ENCODE data around the gene SOX3.

The SOX3 gene

GRCh38 chrX:140504371-140505324 is at the start of gene SOX3:
SOX3 (minus strand) TSS chrX:140505069; CDS start chrX:140505060, 9 bp downstream.
- intact Hi-C loops (cut with DNase I), result no loop called here
- peak in 2 of 42 donors; percentile 1 to 29 for DNase-seq

DNA sequence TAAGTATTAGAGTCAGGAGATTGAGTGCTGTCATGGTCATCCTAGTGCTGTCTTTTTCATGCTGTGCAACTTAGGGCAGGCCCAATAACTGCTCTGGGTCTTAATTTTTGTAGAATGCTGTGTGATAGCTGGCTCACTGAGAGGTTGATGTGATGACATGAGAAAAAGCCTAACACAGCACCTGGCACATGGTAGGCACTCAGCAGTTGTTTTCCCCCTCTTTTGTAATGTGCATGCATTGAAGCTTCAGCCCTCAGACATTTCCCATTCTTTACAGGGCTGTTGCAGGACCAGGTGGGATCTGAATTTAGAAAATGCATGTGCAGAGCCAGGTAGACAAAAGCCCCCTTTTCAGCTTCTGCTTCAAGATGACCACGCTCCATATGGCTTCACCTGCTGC is 44.1 kb upstream of the SOX3 start:
- intact Hi-C loops (cut with DNase I), result no loop called here
- no peak for DNase-seq

DNA sequence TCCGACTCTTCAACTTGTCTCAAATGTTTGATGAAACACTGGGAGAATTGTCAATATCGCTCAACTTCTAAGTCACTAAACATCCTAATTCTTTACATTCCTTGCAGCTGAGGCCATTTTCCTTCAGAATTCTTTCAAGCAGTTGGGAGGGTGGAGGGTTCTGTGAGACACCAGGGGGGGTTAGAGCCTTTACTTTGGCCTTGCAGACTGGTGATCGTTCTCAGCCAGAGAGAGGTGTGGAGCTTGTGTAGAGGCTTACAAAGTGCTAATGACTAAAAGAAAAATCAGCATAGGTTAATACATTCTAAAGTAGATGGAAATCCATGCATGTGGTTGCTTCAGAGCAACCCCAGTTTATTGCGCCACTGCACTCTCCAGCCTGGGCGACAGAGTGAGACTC is 21.3 kb upstream of the SOX3 start:
- intact Hi-C loops (cut with DNase I), result no loop called here
- DNase-seq, result no peak

GRCh38 chrX:140525448-140525847 is 20.6 kb upstream of the SOX3 start:
- DNase-seq, result no peak
- intact Hi-C loops (cut with DNase I), result no loop called here

DNA sequence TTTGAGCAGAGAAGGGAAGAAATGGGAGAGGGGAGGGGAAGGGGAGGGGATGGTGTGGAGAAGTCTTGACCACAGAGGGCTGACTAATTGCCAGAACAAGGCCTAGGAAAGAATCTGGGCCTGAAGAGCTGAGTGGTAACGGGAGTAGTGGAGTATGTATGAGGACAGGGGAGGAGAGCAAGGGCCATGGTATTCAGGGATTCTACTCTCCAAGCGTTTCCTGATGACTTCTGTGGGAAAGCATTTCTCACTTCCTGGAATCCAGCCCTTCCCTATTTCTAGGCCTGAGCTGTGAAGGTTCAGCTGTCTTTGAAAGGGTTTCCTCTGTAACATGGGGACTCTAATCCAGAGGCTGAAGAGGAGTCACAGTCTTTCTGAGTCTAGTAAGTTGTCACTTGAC is 19.7 kb upstream of the SOX3 start:
- no peak for DNase-seq
- intact Hi-C loops (cut with DNase I), result no loop called here

DNA sequence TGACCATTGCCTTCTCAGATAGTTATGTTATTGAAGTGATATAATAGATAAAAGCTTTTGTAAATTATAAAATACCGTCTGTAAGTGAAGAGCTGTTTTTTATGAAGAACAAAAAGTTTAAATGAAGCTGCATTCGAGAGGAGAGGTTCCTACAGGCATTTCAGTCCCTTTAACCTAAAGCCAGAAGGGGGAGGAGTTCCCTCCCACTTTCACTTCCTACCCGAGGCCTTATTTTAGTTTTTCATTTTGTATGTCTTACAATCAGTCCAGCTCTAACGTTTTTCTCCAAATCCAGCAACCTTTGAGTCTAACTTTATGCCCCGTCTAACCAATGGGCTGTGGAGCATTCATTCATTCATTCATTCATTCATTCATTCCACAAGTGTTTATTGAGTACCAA is 16.5 kb upstream of the SOX3 start:
- intact Hi-C loops (cut with DNase I), result no loop called here

DNA sequence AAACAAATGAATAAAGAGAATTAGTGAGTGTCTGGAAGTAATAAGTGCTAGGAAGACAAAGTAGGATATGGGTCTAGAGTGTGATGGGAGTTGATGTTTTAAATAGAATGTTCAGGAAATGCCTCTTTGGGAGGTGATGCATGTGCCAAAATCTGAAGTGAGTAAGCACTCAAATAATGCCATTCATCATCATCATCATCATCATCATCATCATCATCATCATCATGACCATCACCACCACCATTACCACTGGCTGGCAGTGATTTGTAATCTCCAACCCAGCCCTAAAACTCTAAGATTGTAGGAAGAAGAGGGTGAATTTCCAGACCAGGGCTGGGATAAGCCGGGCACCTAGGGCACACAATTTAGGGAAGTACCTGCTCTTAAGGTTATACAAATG is 9.7 kb upstream of the SOX3 start:
- DNase-seq, result no peak
- intact Hi-C loops (cut with DNase I), result loop anchor here (10.0 kb wide), 1 partner anchor 460 kb away; no protein-coding TSS in a partner anchor

More for the DNA sequence above, 16.5 kb upstream of the SOX3 start:
- no peak for DNase-seq

DNA sequence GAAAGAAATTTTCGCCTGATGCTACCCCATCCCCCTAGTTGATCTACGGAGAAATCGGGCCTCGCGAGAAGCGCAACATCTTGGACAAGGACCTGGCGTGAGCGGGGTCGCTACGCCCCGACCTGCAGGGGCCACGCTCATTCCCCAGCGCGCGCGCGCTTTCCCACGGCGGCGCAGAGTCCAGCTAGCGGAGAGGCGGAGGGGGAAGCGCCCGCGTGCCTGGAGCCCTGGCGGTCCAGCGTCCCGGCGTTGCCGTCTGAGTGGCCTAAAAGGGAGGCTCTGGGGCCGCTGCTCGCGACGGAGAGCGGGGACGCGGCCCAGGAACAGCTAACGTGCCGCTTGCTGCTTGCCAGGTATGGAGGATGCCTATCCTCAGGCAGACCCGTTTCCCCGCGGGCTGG is 6.0 kb upstream of the SOX3 start:
- DNase-seq, result no peak
- intact Hi-C loops (cut with DNase I), result loop anchor here (10.0 kb wide), 1 partner anchor 456 kb away; no protein-coding TSS in a partner anchor

DNA sequence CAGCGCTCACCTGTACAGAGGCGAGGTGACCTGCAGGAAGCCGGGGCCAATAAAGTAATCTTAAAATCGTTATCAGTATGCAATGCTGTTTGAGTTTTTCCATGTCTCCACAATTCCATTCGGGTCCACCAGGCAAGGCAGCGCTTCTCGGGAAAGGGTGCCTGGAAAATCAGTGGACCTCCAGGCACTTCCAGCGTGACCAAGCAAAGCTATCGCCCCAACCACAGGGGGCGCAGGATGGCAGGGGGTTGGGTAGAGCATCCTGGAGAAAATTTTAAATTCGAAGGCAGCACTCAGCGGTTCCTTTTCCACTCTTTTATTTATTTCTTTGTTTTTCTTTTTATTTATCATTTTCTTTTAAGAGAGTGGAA is 5.4 kb upstream of the SOX3 start:
- DNase-seq, result no peak
- intact Hi-C loops (cut with DNase I), result loop anchor here (10.0 kb wide), 1 partner anchor 455 kb away; no protein-coding TSS in a partner anchor

GRCh38 chrX:140509468-140510305 is 4.8 kb upstream of the SOX3 start:
- intact Hi-C loops (cut with DNase I), result loop anchor here (10.0 kb wide), 1 partner anchor 455 kb away; no protein-coding TSS in a partner anchor
- DNase-seq, result no peak

DNA sequence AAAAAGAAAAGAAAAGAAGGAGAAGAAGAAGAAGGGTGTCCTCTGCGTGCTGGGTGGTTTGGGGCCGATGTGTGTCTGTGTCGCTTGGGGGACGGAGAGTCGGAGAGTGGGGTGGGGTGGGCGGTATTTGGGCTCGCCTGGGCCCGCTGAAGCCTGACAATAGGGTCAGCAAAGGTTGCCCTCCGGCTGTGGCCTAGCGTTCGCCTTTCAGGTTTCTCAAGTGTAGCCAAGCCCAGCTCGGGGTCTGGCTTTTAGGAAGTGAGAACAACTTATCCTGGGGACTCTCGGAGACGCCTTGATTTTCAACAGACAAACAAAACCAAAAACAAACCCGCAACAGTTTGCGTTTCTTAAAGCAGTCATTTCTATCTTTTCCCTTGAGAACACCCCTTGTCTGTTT is 4.1 kb upstream of the SOX3 start:
- intact Hi-C loops (cut with DNase I), result no loop called here
- no peak for DNase-seq

DNA sequence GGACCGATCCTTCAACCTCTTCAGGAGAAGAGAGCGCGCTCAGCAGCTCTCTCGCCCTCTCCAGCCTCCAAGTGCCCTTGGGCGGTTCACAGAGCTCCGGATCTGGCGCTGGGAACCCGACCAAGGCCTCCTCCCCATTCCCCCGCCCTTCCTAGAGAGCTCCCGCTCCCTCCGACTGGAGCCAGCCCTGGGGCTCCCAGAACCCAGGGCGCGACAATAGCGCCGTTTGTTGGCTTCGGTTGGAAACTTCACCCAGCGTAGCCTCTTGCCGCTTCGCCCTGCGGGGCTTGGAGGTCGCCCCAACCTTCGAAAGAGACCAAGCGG is 3.1 kb upstream of the SOX3 start:
- intact Hi-C loops (cut with DNase I), result no loop called here
- peak in 25 of 42 donors; percentile 14 to 75 (median 40) for DNase-seq

- DNase-seq, result no peak
- intact Hi-C loops (cut with DNase I), result no loop called here
Measured at GRCh38 chrX:140507223-140507981, 2.5 kb upstream of the SOX3 start.

DNA sequence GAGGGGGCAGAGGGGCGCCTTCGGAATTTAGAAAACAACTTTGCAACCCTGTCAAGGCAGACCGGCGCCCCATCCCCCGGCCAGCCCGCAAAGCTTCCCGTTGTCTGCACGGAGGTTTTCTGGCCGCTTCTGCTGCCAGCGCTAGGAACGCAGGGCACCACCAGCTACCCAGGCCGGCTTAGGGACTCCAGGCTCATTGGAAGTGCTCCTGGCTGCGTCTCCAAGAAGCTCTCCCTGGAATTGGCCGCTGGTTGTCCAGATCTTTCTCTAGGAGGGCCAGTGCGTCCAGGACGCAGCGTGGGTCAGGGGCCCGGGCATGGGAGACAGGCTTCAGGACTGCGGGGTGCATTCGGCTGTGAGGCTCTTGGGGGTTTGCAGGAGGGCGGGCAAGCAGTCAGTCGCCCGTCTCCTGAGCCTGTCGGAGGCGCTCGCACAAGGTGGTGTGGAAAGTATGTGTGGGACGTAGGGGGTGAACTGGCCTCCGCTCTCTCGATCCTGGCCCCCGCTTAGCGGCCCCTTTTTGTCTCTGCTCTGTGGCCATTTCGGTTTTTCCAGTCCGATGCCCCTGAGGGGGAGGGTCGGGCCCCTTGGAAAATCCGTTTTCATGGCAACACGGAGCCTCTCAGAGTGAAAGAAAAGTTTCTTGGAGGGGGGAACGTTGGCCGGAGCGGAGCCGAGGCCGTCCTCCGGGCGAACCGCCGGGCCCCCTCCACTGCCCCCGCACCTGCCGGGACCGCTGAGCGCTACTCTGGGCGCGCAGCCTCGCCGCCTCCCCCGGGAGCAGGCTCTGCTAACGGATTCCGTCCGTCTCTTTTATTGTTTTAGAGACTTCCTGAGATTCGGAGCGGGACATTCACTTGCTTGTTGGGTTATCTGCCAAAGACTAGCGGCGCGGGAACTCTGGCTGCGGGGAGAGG is 810 bp upstream of the SOX3 start:
- intact Hi-C loops (cut with DNase I), result no loop called here
- DNase-seq, result peak in 2 of 42 donors; percentile 2 to 26

DNA sequence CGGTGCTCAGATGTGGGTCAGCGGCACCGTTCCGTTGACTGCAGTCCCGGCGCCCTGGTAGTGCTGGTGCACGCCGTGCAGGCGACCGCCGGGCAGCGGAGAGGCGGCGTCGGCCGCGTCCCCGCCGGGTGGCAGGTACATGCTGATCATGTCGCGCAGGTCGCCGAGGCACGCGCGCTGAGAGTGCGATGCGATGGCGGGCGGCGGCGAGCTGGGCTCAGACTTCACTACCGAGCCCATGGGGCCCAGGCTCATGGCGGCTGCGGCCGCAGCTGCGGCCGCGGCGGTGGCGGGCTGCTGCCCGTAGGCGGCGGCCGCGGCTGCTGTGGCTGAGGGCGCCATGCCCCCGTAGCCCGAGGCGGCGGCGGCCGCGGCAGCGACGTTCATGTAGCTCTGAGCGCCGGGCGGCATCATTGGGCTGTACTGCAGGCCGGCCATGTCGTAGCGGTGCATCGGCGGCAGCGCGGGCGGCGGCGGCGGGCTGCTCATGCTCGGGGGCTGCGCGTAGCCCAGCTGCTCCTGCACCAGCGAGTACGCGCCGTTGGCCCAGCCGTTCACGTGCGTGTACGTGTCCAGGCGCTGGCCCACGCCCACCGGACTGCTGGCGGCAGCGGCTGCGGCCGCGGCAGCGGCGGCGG is 1.0 kb downstream of the SOX3 start:
- DNase-seq, result peak in 32 of 42 donors; percentile 12 to 71 (median 35)
- intact Hi-C loops (cut with DNase I), result no loop called here

- DNase-seq, result no peak
- intact Hi-C loops (cut with DNase I), result no loop called here
Measured at GRCh38 chrX:140503238-140503601, 1.6 kb downstream of the SOX3 start.

- DNase-seq, result peak in 7 of 42 donors; percentile 11 to 50 (median 40)
- intact Hi-C loops (cut with DNase I), result no loop called here
Measured at GRCh38 chrX:140502491-140503237, 2.2 kb downstream of the SOX3 start.
